DMS 273 treated with DMSO at 0.1 percent for 48 hours (cell line): ENCODE results near the gene SLC35E1.
A peak's percentile ranks its signal among the peaks of the same experiment; 100 is the strongest.
"Not testable (repeated sequence)": the region's sequence is repeated elsewhere in the genome, so short reads cannot be mapped to it uniquely, and the experiment has no call there.

Source experiments
- DNase-seq: peaks from one replicate; lab custom pipeline; 2025; lab: John Stamatoyannopoulos, UW

The SLC35E1 gene

DNA sequence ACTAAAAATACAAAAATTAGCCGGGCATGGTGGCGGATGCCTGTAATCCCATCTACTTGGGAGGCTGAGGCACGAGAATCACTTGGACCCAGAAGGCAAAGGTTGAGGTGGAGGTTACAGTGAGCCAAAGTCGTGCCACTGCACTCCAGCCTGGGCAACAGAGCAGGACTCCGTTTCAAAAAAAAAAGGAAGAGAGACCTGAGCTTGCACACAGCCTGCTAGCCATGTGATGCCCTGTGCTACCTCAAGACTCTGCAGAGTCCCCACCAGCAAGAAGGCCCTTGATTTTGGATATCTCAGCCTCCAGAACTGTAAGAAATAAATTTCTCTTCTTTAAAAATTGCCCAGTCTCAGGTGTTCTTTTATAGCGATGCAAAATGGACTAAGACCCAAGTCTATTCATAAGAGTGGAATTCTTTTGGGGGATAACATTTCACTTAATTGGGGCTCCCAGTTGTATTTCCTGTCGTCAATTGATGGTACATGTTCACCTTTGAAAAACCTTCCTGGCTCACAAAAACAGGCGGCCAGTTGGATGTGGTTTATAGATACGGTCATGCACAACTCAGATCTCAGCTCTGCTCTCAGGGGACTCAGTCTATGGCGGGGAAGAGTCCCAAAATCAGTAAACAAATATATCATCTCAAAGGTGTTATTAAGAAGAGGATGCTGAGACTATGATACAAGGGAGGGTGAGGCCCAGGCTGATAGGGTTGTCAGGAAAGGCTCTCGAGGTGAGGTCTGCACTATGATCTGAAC is 27.6 kb downstream of the SLC35E1 start:
- DNase-seq, result no peak

DNA sequence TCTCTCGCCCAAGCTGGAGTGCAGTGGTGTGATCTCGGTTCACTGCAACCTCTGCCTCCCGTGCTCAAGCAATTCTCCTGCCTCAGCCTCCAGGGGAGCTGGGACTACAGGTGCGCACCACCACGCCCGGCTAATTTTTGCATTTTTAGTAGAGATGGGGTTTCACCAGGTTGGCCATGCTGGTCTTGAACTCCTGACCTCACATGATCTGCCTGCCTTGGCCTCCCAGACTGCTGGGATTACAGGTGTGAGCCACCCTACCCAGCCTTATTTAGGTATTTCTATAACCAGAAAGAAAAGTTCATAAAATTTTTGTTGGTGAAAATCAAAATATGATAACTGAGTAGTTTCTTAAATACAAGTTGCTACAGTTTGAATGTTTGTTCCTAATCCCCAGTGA is 28.5 kb downstream of the SLC35E1 start:
- DNase-seq, result not testable (repeated sequence)

DNA sequence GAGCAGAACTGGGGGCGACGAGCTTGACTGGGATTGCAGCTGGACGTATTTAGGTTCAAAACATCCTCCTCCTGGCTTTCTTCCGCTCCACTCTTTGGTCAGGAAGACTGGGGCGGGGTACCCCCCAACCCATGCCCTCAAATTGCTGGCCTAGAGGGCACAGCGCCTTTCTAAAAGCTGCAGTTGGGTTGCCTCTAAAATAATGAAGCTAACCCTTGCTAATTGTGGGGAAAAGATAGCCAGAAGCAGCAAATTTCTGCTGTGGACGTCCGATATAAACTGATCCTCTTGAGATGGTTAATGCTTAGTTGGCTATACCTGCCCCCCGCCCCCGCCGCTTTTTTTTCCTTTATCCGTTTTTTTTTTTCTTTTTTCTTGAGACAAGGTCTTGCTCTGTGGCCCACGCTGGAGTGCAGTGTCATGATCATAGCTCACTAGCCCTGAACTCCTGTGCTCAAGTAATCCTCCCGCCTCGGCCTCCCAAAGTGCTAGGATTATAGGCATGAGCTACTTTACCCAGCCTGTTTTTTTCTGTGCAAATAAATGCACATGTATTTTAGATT is 29.2 kb downstream of the SLC35E1 start:
- no peak for DNase-seq

DNA sequence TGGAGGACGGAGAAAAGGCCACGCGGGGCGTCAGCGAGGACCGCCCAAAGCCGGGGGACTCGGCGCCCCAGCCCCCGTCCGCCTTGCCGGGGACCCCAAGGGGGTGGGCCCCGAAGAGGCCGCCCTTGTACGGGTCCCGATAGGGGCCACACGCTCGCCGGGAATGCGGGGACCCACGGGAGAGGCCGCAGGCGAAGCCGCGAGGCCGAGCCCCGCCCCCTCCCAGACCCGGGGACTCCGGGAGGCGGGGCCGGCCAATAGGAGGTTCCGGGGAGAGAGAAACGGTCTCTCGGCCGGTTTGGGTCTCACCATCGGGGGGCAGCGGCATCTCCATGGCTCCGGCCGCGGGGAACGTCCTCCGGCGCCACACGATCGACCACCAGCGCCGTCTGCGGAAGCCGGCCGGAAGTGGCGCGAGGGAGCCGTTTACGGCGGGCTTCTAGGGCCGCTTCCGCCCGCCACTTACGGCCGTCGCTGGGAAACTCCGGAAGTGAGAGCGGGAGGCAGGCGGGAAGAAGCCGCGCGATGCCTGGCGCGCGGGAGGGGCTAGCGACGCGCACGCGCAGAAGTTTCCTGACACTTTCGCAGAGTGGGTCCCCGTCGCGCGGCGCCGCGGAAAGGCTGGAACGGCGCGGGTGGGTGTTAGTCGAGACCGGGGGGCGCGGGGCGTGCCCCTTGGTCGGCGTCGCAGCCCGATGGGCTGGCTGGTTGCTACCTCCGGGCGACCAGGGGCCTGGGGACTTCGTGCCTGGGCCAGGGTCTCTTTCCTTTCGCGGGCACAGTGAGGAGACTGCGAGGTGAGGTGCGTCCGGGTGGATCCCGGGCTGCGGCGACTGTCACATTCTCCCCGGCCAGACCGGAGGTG is 29.9 kb downstream of the SLC35E1 start, which contains the start of gene CHERP:
Gene CHERP, minus strand, starts transcription at position 393 of the 865 bp plus-strand sequence. Its CDS starts 59 bp downstream, at position 334.
- DNase-seq, result peak; percentile 79

DNA sequence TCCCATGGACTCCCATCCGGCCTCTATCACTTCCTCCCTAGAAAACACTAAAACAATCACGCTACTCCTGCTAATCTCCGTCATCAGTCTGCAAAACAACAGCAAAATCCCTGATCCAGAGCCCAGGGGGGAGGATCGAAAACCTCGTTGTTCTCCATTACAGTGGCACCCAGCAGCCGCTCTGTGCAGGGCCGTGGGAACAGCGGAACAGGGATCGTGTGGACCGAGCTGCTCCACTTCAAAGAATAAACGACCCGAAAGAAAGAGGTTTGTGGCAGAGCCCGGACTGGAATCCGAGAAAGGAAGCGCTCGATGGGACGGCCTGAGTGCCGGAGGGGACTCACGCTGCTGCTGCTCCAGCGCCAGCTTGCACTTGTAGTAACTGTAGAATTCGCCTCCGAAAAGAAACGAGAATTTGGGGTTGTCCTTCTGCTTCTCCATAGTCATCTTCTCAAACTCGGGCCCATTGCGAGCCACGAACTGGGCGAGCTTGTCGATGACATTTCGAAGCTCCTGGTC is 30.6 kb downstream of the SLC35E1 start:
- DNase-seq, result no peak

DNA sequence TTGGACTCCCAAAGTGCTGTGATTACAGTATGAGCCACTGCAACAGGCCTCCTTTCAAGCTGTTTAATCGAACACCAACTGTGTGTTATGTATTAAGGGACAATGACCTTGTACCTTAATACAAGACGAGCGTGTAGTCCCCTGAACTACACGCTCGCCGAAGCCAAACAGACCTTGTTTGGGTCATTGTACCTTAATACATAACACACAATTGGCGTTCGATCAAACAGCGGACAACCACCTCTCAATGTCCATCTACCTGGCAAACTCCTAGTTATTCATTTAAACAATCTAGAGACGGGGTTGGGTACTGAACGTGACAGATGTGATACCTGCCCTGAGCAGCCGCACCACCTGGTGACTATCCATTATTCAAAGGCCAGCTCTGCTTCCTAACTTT is 31.3 kb downstream of the SLC35E1 start:
- DNase-seq, result no peak

DNA sequence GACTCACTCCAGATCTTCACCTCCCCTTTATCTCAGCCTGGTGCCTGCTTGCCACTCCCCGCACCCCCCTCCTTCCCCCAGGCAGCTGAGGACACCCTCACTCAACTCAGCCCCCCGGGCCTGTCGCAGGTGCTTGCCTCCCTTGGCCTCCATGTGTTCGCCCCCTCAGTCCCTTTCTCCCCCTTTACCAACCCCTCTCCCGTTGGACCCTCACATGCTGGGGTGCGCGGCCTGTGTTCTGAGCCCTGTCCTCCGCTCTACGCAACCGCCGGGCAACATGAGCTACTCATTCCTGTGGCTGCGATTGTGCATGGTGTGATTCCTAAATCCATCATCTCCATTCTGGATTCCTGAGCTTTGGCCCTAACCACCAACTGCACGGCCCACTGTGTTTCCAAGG is 35.1 kb downstream of the SLC35E1 start:
- DNase-seq, result no peak

DNA sequence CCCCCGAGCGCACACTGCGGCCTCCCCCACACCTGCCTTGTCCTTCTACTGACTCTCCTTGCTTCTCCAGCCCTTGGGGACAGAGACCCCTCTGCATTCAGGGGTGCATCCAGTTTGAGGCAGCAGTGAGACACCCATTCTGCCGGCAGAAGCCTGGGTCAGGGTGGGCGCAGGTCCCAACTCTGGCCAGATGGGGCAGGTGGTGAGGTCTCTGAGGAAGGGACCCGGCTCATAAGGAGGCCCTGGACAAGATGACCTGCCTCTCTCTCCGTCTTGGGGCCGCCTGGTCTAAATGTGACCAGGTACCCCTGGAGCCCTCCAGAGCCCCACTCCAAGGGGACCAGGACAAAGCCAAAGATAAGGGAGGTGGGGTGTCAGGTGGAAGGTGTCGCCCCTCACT is 36.1 kb downstream of the SLC35E1 start:
- no peak for DNase-seq

DNA sequence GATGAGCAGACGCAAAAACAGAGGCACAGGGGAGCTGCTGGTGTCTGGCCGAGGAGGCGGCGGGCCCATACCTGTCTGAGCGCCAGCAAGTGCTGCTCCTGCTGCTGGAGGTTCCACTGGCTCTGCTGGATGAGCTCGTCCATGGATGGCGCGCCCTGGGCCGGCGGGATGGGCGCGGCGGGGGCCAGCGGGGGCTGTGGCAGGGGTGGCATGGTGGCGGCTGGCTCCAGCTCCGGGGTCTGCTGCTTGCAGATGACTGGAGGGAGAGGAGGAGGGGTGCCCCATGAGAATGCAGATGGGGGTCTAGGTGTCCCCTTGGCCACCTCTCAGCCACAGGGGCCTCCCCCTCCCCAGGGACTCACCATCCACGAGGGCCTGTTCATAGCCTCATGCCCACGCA is 36.8 kb downstream of the SLC35E1 start:
- no peak for DNase-seq

DNA sequence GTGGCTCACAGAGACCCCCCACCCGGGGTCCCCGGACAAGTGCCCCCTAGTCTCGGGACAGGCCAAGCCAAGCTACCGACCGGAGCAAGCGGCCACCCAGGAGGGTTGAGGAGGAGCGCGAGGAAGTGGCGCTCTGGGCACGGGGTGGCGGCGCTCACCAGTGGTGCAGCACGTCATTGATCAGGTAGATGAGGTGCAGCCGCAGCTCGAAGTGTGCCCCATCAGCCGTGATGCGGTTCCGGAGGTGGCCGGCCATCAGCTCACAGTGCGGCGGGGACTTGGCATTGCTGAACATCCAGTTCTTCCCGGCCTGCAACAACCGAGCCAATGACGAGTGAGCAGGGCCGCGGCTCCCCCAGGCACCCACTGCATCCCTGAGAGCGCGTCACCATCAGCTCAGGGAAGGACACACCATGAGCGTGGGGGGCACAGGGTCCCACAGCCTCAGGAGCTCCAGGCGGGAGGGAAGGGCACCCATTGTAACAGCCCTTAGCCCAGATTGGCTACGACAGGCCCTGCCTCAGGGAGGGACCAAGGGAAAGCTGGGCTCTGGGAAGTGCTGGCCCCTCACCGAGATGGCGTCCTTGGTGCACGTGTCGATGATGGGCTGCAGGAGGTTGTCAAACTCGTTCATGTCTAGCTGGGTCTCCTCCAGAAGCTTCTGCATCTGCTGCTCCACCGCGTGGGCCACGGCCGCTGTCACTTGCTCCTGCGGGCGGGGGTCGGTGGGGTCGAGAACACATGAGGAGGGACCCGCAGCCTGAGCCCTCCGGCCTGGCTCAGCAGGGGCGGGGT is 39.6 kb downstream of the SLC35E1 start:
- no peak for DNase-seq

DNA sequence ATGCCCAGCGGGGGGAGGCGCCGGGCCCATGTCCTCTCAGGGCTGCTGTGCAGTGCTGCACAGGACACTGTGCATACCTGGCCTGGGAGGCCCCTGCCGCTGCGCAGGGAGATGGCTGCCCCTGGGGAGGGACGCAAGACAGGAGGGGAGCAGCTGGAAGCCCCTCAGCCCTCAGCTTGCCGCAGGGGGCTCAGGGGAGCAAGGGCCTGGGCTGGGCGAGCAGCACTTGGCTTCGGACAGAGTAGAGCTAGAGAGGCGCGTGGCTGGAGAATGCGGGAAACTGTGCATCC is 40.9 kb downstream of the SLC35E1 start:
- no peak for DNase-seq

DNA sequence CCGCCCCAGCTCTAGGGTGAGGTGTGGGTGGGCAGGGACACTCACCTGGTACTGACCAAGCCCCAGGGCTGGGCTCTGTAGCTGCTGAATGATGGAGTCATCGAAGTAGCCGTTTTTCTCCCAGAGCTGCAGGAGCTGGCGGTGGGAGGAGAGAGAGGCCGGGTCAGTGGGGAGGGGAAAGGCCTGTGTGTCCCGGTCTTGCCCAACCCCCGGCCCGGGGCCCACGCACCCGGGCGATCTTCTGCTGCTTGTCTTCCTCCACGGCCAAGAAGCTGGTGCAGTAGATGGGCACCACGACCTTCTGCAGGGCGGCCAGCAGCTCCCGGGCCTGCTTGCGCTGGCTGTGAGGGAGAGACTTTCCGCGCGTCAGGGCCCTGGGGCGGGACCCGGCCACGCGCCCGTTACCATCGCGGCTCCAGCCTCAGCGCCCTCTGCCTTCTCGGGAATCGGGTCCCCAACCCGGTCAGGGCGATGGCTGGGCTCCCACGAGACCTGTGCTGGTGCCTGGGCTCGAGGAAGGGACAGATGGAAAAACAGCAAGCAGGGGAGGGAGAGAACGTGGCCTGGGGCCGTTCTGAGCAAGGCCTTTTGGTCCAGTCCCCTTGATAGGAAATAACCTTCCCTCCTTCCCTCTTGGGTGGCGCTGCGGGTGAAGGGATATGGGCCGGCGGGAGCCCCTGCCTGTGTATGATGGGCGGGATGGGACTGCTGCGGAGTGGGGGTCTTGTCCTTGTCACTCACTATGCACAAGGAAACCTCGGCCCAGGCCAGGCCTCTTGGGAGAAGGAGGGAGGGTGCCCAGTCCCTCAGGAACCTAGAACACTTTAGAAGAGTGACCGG is 41.5 kb downstream of the SLC35E1 start:
- DNase-seq, result no peak

DNA sequence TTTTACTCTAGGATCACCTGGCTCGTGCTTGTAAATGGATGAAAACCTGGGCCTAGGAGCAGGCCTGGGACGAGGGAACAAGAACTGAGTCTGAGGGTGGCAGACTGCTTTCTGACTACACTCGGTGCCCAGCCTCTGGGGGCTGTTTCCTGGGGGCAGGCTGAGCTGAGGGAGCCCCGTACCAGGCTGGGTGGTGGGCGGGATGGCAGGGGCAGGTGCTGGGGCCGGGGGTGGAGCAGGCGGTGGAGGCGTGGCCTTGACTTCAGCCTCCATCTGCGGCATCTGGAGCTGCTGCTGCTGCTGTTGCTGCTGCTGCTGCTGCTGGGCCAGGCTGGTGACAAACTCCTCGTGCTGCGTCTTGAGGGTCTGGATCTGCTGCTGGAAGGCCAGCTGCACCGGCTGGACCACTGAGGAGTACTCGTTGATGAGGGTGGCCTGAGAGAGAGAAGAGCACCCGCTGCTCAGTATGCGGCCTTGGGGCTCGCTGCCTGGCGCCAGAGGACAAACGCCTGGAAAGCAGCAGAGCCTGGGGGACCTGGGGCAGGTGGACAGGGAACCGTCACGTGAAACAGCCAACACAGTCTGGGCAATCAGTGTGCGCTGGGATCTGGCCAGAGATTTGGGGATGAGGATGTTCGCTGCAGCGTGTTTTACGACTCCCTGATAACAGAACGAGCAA is 42.6 kb downstream of the SLC35E1 start:
- DNase-seq, result no peak

DNA sequence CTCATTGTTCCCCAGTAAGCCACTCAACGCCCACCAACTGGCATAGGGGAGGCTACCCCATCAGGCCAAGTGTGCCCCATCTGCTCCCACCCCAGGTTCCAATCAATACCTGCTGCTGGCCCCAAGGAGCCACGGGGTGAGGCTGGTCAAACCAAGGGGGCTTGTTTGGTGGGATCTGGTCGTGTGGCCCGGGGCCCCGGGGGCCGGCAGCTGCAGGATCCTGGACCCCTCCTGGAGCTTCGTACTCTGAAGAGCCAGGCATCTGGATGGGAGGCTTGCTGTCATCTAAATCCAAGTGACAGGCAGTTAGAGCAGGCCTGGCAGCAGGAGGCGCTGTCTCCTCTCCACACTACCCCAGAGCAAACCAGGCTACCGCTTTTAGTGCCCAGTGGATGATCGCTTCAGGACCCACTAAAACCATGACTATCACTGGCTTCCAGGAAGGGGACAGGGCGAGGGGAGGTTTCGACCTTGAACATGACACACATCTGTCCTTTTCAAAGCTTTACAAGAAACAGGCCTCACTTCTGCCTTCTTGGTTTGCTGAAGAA is 44.2 kb downstream of the SLC35E1 start:
- DNase-seq, result no peak

DNA sequence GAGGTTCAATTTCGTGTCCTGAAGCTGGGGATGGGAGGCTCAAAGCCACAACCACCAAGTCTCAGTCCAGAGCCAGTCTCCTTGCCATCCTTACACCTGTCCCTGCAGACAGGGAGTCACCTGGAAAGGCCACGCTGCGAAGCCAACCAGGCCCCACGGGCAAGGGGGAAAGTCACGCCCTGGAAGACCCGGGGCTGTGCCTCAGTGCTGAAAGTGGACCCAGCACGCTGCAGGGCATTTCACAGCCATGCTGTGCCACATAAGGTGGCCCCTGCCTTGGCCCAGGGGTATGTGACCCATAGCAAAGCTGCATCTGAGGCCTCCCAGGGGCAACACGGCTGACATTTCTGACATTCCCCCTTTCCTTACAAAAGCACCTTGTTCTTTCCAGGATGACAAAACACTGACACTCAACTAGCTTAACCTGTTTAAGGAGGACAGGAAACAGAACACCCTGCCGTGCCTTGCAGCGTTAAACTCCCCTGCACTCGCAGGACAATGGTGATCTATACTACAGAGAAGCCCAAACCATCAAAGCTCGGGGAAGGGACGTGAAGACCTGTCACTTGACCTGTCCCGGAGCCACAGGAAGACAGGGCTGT is 44.8 kb downstream of the SLC35E1 start:
- DNase-seq, result no peak

DNA sequence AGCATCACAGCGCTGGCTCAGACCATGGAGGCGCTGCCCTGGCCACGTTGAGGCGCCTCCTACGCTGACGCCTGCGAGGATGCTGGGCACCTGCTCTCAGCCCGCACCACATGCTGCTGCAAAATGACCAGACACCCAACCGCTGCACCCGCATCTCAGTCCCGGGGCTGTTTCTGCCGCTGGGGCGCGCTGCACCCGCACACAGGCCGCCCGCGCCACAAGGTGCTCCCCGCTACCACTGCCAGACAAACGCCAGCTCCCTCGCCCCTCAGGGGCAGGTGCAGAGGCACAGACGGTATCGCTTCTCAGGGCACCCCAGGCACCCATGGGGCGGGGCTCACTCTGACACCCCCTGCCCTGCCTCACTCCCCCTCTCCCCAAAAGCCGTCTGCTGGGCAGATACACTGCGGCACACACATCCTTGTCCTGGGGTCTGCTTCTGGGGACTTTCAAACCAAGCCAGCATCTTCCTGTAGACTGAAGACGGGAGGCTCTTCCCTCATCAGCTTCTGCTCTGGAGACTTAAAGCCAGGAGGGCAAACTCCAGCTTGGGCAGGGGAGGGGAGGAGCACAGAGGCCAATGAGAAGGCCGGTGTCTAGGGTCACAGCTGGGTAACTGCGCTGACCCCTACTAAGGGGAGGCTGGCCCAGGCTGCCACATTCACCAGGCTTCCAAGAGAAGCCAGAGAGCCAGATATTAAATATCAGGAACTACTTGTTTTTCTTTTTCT is 46.3 kb downstream of the SLC35E1 start:
- DNase-seq, result no peak

DNA sequence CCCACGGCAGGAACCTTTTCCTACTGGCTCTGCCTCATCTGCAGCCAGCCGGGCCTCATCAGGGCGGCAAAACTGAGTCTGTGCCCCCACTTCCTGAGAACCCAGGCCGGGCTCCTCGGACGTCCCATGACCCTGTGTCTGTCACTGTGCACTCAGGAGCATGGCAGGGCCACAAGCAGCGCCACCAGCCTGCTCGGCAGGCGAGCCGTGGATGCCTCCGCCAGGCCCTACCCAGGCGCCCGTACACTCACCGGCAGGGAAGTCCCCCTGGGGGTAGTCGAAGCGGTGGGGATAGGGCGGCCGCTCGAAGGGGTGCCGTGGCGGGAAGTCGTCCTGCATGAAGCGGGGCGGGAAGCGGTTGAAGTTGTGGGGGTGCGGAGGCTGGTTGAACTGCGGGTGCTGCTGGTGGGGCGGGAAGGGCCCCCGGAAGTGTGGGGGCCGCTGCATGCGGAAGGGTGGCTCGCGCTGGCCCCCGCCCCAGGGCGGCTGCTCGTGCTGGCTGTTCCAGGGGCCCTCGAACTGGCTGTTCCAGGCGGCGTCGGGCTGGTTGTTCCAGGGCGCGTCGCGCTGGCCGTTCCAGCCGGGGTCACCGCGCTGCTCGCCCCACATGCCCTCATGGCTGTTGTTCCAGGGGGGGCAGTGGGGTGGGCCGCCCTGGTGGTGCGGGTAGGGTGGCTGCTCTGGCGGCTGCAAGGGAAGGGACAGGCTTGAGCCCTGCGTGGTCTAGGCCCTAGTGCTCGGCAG is 47.1 kb downstream of the SLC35E1 start:
- no peak for DNase-seq
